ENCODE results near the gene KRTAP1-1.
"Not testable (repeated sequence)": the region's sequence is repeated elsewhere in the genome, so short reads cannot be mapped to it uniquely, and the experiment has no call there.

The KRTAP1-1 gene

GRCh38 chr17:41009301-41009760 is 31.9 kb downstream of the KRTAP1-1 start:
- TF ChIP-seq CTCF (IDR thresholded peaks at IDR 0.05; ENCODE audit: low read depth, low read length, missing control alignments) = no peak
- no peak for DNase-seq (ENCODE audit: extremely low read depth, low read depth)
- no peak overlapping the region for H3K4me3 ChIP-seq (replicated peaks; ENCODE audit: low read depth, low read length)

GRCh38 chr17:41008811-41009210 is 32.4 kb downstream of the KRTAP1-1 start, which contains the start of gene KRTAP3-1:
Gene KRTAP3-1 (minus strand): TSS chr17:41009128. CDS start chr17:41009074, 54 bp downstream.
- DNase-seq (ENCODE audit: extremely low read depth, low read depth) = no peak
- no peak for TF ChIP-seq CTCF (IDR thresholded peaks at IDR 0.05; ENCODE audit: low read depth, low read length, missing control alignments)
- H3K4me3 ChIP-seq (replicated peaks; ENCODE audit: low read depth, low read length) = no peak within 1 kb of the TSS

GRCh38 chr17:41004397-41004796 is 36.9 kb downstream of the KRTAP1-1 start:
- TF ChIP-seq CTCF (IDR thresholded peaks at IDR 0.05; ENCODE audit: low read depth, low read length, missing control alignments) = no peak
- DNase-seq (ENCODE audit: extremely low read depth, low read depth) = no peak

GRCh38 chr17:41003926-41004325 is 37.3 kb downstream of the KRTAP1-1 start:
- H3K4me3 ChIP-seq (replicated peaks; ENCODE audit: low read depth, low read length) = no peak overlapping the region
- DNase-seq (ENCODE audit: extremely low read depth, low read depth) = no peak
- no peak for TF ChIP-seq CTCF (IDR thresholded peaks at IDR 0.05; ENCODE audit: low read depth, low read length, missing control alignments)

More at GRCh38 chr17:41004397-41004796, 36.9 kb downstream of the KRTAP1-1 start:
- H3K4me3 ChIP-seq (replicated peaks; ENCODE audit: low read depth, low read length) = no peak overlapping the region

GRCh38 chr17:41002814-41003213 is 38.4 kb downstream of the KRTAP1-1 start:
- no peak for DNase-seq (ENCODE audit: extremely low read depth, low read depth)
- TF ChIP-seq CTCF (IDR thresholded peaks at IDR 0.05; ENCODE audit: low read depth, low read length, missing control alignments) = no peak
- no peak overlapping the region for H3K4me3 ChIP-seq (replicated peaks; ENCODE audit: low read depth, low read length)

GRCh38 chr17:41001795-41002194 is 39.5 kb downstream of the KRTAP1-1 start:
- TF ChIP-seq CTCF (IDR thresholded peaks at IDR 0.05; ENCODE audit: low read depth, low read length, missing control alignments) = no peak
- H3K4me3 ChIP-seq (replicated peaks; ENCODE audit: low read depth, low read length) = no peak overlapping the region
- DNase-seq (ENCODE audit: extremely low read depth, low read depth) = no peak

- not testable (repeated sequence) for H3K4me3 ChIP-seq (replicated peaks; ENCODE audit: low read depth, low read length); DNase-seq (ENCODE audit: extremely low read depth, low read depth)
These were observed 41.7 kb downstream of the KRTAP1-1 start, which contains the start of gene KRTAP3-2 for GRCh38 chr17:40999563-40999962. Gene KRTAP3-2 (minus strand): TSS chr17:40999906. CDS start chr17:40999853, 53 bp downstream.

All from HFF-Myc (cell line).